T-helper 1 cell (primary cell): ENCODE results near the gene CUL1.
A peak's percentile ranks its signal among the peaks of the same experiment; 100 is the strongest.

ENCODE experiments used
- DNase-seq, 5 donors: peaks; one replicate each; pipeline ENCODE4 v3.0.0-alpha.2; 2012 to 2020

Gene CUL1

DNA sequence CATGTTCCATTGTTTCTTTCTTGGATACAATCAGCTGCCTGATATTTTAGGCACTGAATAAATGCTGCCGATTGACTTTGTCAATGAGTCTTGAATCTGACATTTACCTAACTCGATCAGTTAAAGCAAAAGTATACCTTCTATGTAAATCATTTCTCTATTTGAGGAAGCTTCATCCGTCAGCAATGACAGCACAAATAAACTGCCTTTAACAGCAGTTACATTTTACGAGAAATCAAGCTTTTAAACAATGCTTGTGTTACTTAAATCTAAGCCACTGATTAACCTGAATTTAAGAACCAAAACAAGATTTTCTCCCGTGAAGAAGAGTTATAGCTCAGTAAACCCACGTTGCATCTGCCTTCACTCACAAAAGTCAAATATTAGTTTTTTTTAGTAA, 71.3 kb downstream of the CUL1 start:
- DNase-seq, result no peak

DNA sequence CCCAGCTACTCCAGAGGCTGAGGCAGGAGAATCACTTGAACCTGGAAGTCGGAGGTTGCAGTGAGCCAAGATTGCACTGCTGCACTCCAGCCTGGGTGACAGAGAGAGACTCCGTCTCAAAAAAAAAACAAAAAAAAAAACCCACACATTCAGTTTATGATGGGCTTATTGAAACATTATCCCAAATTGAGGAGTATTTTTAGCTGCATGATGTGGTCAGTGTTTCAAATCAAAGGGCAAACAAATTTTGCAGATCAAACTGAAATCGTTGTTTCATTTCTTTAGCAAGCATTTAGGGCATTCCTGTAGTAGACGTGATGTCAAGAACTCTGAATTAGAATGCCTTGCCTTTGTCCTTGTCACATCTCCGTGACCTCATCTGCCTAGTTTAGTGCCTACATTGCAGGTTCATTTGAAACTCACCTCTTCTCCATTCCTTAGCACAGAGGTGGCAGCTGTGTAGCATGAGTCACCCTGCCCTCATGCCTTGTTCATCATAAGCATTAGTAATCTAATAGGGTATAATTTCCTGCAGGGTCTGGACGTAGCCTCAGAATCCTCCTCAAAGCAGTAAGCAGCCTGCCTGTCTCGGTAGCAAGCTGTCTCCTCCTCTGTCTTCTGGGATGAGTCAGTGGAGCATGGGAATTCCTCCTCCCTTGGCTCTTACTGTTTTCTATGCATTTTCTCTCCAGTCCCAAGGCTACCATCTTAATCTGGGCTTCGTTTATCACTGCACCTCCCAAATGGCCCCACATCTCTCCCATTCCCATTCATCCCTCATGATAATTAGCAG, 73.8 kb downstream of the CUL1 start:
- peak in 1 of 5 donors; percentile 15 for DNase-seq

- DNase-seq, result peak in 3 of 5 donors; percentile 8 to 84 (median 23)
Observed at GRCh38 chr7:148773334-148773733, 74.6 kb downstream of the CUL1 start.

- DNase-seq, result no peak
Observed at GRCh38 chr7:148774471-148774870, 75.8 kb downstream of the CUL1 start.

DNA sequence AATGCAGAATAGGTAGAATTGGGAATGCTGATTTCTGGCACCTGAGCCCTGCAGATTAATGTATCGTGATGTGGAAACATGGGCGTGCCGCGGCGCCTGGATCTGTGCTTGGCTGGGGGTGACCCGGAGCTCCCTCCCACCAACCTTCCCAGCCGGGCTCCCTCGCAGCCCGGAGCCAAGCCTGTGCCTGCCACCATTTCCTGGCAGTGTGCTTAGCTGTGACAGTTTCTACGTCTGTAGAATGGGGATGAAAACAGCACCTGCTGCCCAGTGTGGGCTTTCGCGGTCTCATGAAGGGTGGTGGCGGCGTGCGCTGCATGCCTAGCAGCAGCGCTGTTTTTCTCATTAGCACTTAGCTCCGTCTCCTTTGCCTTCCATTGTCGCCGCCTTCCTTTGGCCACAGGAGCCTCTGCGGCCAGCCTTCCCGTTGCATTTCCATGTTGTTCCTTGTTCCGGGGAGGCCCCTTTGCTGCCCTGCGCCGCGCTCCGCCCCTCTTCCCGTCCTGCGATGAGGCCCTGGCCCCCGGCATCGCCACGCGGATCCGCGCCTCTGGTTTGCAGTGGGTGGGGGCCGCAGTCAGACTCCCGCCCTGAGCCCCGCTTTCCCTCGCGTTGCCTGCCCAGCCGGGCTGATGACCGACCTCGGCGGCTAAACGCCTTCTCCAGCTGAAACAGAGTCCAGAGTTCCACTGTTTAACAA, 84.2 kb downstream of the CUL1 start:
- DNase-seq, result no peak

DNA sequence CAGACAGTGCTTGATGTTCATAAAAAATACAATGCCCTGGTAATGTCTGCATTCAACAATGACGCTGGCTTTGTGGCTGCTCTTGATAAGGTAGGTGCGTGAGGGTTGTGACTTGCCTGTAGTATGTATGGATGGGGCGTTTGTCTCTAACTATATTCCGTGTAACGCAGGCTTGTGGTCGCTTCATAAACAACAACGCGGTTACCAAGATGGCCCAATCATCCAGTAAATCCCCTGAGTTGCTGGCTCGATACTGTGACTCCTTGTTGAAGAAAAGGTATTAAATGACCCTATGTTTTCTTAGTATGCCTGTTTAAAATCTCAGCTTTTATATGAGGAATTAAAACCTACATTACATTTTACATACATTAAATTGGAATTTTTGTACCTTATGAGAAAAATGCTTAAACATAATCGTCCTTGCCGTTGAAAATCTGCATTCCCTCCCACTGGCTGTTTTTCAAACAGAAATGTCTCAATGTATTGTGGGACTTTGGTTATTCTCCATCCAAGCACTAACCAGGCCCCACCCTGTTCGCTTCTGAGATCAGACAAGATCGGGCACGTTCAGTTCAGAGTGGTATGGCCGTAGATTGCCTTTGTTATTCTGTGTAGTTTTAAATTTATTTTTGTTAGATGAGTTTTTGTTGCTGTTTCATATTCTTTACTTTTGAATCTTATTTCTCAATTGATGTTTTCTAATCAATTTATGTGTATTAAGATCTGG, 85.3 kb downstream of the CUL1 start:
- no peak for DNase-seq

- no peak for DNase-seq
Observed at GRCh38 chr7:148787571-148788295, 89.0 kb downstream of the CUL1 start.

DNA sequence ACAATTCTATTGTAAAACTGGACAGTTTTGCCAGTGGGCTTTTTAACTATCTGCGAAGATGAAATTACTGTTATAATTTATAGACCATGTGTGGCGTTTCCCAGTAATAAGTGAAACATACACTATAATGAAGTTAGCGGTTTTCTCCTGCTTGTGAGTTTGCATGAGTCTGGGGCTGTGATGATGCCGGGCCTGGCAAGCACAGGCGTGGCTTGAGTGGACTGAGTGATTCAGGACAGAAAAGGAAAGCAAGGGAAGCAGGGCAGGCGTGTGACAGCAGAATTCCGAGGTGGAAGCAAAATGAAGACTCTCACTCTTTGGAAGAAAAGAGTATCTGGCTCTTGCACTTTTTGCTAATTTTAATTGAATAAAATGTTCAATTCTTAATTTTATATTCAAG, 90.5 kb downstream of the CUL1 start:
- DNase-seq, result no peak

DNA sequence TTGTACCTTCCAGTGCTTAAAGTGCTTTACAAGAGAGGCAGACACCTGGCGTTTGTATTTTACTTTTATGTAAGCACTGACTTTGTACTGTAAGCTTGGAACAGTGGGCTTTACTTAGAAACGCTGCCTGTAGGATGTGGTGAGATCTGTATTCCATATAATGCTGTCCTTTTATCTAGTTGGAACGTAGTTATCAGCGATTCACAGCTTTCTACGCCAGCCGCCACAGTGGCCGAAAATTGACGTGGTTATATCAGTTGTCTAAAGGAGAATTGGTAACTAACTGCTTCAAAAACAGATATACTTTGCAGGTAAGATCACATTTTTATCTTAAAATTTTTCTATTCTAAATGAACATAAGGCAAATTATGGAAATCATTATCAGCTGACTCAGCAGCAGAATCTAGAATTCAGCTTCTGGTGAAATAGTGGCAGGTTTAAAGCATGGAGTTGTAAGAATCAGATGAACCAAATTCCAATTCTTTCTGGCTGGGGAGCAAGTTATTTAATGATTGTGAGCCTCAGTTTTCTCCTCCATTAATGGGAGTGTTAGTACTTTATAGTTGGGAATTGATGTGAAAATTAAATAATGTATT, 91.5 kb downstream of the CUL1 start:
- DNase-seq, result no peak

- no peak for DNase-seq
Observed at GRCh38 chr7:148790850-148791249, 92.1 kb downstream of the CUL1 start.

DNA sequence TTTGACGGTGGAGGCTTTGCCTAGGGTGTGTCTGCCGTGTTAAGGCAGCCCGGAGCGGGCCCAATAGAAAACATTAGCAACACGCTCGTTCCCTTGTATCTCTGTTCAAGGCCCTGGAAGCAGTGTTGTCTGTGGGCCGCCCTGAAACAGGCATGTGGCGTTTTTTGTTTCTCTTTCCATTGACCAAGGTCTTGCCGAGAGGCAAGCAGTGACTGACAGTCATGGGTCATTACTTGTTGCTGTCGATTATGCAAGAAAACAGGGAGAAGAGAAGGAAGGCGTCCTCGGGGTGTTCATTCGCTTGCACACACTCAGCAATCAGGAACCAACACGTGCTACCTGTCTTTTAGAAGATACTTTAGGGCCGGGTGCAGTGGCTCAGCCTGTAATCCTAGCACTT, 92.8 kb downstream of the CUL1 start:
- DNase-seq, result no peak

- no peak for DNase-seq
Observed at GRCh38 chr7:148793590-148793989, 94.9 kb downstream of the CUL1 start.

- no peak for DNase-seq
Observed at GRCh38 chr7:148794476-148794875, 95.8 kb downstream of the CUL1 start.

DNA sequence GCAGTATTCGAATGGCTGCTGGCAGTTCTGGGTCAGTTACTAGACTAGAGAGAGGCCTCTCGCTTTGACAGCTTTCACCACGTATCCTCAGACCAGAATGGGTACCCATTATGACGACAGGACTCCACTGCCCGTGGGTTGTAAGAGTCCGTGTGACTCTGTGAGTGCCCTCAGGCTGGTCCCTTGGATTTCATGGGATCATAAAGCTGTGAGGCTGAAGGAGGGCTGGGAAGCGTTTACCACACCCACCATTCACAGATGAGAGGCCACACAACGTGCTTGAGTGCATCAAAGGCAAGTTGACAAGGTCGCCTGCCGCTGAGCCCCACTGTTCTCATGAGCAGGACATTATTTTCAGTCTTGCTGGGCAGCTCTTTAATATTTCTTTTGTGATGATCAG, 98.1 kb downstream of the CUL1 start:
- DNase-seq, result no peak

GRCh38 chr7:148799893-148800555, 101.3 kb downstream of the CUL1 start:
- DNase-seq, result no peak

DNA sequence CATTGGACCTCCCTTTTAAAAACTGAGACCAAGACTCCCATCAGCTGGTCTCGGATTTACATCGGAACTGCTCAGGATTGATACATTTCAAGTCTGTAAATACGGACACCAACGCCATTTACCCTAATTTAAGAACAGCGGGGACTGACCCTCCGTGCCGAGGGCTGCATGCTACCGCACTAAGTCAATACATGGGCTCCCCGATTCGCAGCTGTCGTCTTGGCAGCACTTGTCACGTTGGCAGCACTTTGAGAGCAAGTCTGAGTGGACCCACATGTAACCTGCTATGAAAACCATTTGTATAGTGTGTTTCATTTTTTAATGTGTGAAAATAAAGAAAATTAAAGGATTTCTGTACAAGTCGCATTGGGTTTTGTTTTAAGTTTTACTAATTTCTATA, 102.0 kb downstream of the CUL1 start:
- DNase-seq, result no peak

DNA sequence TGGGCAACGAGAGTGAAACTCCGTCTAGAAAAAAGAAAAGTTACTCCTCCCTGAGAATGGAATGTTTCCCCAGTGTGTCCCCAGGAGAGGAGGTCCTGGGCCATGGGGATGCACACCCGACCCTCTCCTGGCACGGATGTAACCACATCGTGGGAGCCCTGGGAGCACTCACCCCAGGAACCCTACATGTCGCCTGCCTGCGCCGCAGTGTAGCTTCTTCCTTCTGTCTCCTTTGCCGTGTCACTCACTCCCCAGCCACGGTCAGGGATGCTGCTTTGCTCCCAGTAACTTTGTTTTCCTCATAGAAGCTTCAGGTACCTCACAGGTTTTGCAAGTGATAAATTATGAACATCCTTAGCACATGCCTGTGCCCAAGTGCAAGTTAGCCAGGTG, 103.4 kb downstream of the CUL1 start:
- DNase-seq, result no peak

DNA sequence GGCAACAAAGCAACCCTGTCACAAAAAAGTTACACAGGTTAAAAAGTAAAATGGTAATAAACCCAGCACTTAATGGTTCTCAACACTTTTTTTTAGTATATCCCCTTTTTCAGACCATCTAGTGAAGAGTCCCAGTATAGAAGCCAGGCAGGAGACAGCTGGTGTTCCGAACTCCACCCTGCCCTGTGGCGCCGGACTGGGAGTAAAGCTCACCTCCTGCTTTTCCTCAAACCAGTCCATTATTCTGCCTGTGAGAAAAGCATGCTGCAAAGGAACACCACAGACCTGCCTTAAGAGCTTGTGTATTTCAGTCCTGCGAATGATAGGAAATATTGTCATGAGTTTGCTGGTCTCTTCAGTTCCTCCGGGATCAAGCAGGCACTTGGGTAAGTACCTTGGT, 104.4 kb downstream of the CUL1 start:
- no peak for DNase-seq

- no peak for DNase-seq
Observed at GRCh38 chr7:148804343-148805235, 105.9 kb downstream of the CUL1 start.

DNA sequence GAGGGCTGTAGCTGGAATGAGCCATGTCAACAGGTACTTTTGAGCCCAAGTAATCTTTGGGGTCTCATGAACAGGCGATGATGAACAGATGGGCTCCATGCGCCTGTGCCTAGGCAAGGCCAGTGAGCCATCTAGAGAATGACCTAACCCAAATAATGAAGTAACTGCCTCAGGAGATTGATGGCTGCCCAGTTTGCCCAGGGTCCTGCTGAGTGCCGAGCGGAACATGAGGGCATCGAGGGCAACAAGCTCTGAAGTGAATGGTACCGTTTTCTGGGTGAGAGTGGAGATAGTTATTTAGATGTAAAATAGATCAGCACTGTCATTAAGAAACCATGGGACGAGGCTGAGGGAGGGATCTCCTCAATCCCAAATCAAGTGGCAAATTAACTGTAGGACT, 107.5 kb downstream of the CUL1 start:
- DNase-seq, result no peak

GRCh38 chr7:148807436-148807835, 108.7 kb downstream of the CUL1 start:
- no peak for DNase-seq
